GM04504 (cell line): ENCODE results near the gene CCNE1.
A peak's percentile ranks its signal among the peaks of the same experiment; 100 is the strongest.

Source experiments
- DNase-seq: peaks from one replicate; pipeline ENCODE4 v3.0.0-alpha.2; 2012; ENCODE audit warnings: low read depth

The CCNE1 gene

GRCh38 chr19:29844891-29845573, 33.2 kb downstream of the CCNE1 start:
- peak; percentile 66 for DNase-seq

- no peak for DNase-seq
These were observed 33.9 kb downstream of the CCNE1 start for GRCh38 chr19:29845574-29846176.

GRCh38 chr19:29849208-29849607, 37.4 kb downstream of the CCNE1 start:
- no peak for DNase-seq

- DNase-seq = no peak
These were observed 38.7 kb downstream of the CCNE1 start for GRCh38 chr19:29850482-29850881.

GRCh38 chr19:29851769-29852521, 40.2 kb downstream of the CCNE1 start:
- DNase-seq = no peak

GRCh38 chr19:29854033-29854432, 42.2 kb downstream of the CCNE1 start:
- no peak for DNase-seq

- no peak for DNase-seq
These were observed 43.3 kb downstream of the CCNE1 start for GRCh38 chr19:29855087-29855486.

GRCh38 chr19:29855741-29856500, 44.1 kb downstream of the CCNE1 start:
- no peak for DNase-seq

GRCh38 chr19:29858000-29858596, 46.3 kb downstream of the CCNE1 start:
- no peak for DNase-seq

GRCh38 chr19:29858621-29859020, 46.8 kb downstream of the CCNE1 start:
- no peak for DNase-seq

- DNase-seq = no peak
These were observed 48.7 kb downstream of the CCNE1 start for GRCh38 chr19:29860492-29860891.

- DNase-seq = no peak
These were observed 49.8 kb downstream of the CCNE1 start for GRCh38 chr19:29861574-29861973.

GRCh38 chr19:29866011-29866410, 54.2 kb downstream of the CCNE1 start:
- DNase-seq = no peak

GRCh38 chr19:29867984-29868383, 56.2 kb downstream of the CCNE1 start:
- no peak for DNase-seq

- no peak for DNase-seq
These were observed 59.4 kb downstream of the CCNE1 start for GRCh38 chr19:29871143-29871542.

- no peak for DNase-seq
These were observed 60.5 kb downstream of the CCNE1 start for GRCh38 chr19:29872224-29872731.

- DNase-seq = no peak
These were observed 61.4 kb downstream of the CCNE1 start for GRCh38 chr19:29873024-29873800.
